GM19240 (cell line): Measurements from ENCODE around the gene SESN1.

Experiments used
- DNase-seq: peaks from one replicate; pipeline ENCODE4 v3.0.0; 2011; ENCODE audit warnings: low spot score; ENCODE audit not compliant: insufficient read length

Gene SESN1

DNA sequence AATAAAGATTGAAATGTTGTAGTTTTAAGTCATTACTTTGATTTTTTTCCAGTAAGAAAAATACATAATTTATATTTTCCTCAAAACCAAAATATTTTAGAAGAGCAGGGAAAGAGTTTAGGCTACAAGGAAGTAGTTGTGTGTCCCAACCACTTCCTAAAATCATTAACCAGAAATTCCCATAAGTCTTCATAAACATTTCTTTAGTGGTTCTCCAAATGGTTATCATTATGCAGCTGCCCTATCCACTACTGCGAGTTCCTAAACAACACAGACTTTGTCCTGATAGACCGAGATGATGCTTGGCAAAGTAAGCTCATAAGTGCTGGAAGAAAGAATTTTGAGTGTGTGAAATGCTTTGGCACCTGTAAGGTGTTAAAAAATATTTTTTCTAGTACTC lies 152.8 kb downstream of the SESN1 start:
- DNase-seq = no peak

DNA sequence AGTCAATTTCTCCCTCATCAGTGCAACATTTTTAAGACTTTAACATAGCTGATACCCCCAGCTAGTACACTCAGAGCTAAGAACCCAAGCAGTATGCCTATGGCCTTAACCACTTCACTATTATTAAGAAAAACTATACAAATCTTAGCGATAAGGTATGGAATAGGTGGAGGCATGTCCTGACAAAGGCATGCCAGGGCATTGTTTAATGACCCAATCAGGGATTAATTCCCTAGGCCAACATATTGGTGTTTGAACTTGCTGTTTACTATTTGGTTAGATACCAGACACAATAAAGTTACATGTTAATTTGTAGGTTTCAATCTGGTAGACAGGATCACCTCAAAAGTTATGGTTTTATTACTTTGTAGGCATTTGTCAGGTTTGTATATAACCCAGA lies 153.4 kb downstream of the SESN1 start:
- DNase-seq = no peak

DNA sequence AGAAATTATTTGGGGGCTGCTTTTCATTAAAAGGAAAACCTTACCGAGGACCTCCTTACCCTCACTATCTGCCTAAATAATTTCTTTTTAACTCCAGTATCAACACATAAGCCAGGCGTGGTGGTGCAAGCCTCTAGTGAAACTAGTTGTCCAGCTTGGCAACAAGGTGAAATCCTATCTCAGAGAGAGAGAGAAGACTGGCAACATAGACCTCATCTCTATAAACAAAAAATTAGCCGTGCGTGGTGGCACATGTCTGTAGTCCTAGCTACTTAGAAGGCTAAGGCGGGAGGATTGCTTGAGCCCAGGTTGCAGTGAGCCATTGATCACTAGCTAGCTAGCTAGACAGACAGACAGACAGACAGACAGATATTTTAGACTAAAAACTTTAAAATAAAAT lies 153.9 kb downstream of the SESN1 start:
- DNase-seq = no peak

DNA sequence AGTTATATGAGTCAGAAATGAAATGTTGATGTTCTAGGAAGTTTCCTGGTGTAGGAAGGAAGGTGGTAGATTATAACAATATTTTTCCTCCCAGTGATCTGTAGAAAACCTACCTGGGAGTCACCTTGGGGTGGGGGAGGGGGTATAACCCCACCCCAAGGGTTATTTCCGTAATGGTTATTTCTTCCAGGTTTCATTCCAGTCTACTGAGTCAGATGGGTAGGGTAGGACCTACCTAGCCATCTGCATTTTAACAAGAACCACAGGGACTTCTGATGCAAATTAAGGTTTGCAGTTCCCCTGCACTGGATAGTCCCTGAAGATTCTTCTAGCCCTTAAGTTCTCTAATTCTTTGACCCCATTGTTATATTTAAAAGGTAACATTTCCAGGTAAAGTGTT lies 157.5 kb downstream of the SESN1 start:
- DNase-seq = no peak
